Measurements from ENCODE around the gene ADORA2A. TPM values are rescaled to one million over a fixed set of nuclear protein-coding genes. Genes with fewer than 3 reads are reported as not detected.

ADORA2A gene
- total and polyA plus RNA-seq, 2 of the 8 experiments (the other 6 are each of a cell fraction or from before 2014, with no cell fraction given): 7.1 to 20.3 TPM

DNA sequence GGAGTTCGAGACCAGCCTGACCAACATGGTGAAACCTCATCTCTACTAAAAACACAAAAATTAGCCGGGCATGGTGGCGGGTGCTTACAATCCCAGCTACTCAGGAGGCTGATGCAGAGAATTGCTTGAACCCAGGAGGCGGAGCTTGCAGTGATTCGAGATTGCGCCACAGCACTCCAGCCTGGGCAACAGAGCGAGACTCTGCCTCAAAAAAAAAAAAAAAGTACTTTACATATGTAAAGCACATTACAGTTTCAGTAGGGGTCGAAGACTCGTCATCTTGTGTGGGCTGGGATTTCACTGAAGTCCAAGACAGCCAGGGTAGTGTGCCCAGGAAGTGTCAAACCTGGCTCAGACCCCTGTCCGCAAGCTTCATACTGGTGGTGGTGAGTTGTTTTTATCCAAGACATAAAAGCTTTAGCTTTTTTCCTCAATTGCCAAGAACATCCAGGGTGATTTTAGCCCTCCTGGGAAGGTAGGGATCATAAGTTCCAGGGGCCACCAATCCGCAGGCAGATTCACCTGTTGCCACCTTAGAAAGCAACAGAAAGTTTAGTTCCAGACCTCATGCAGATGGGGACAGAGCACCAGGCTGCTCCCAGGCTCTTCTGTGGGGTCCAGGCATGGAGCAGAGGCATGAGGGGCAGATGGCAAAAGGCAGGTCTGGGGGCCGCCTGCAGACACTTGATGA lies 21.6 kb upstream of the ADORA2A start (continued):
- TF ChIP-seq, protein P1, sequence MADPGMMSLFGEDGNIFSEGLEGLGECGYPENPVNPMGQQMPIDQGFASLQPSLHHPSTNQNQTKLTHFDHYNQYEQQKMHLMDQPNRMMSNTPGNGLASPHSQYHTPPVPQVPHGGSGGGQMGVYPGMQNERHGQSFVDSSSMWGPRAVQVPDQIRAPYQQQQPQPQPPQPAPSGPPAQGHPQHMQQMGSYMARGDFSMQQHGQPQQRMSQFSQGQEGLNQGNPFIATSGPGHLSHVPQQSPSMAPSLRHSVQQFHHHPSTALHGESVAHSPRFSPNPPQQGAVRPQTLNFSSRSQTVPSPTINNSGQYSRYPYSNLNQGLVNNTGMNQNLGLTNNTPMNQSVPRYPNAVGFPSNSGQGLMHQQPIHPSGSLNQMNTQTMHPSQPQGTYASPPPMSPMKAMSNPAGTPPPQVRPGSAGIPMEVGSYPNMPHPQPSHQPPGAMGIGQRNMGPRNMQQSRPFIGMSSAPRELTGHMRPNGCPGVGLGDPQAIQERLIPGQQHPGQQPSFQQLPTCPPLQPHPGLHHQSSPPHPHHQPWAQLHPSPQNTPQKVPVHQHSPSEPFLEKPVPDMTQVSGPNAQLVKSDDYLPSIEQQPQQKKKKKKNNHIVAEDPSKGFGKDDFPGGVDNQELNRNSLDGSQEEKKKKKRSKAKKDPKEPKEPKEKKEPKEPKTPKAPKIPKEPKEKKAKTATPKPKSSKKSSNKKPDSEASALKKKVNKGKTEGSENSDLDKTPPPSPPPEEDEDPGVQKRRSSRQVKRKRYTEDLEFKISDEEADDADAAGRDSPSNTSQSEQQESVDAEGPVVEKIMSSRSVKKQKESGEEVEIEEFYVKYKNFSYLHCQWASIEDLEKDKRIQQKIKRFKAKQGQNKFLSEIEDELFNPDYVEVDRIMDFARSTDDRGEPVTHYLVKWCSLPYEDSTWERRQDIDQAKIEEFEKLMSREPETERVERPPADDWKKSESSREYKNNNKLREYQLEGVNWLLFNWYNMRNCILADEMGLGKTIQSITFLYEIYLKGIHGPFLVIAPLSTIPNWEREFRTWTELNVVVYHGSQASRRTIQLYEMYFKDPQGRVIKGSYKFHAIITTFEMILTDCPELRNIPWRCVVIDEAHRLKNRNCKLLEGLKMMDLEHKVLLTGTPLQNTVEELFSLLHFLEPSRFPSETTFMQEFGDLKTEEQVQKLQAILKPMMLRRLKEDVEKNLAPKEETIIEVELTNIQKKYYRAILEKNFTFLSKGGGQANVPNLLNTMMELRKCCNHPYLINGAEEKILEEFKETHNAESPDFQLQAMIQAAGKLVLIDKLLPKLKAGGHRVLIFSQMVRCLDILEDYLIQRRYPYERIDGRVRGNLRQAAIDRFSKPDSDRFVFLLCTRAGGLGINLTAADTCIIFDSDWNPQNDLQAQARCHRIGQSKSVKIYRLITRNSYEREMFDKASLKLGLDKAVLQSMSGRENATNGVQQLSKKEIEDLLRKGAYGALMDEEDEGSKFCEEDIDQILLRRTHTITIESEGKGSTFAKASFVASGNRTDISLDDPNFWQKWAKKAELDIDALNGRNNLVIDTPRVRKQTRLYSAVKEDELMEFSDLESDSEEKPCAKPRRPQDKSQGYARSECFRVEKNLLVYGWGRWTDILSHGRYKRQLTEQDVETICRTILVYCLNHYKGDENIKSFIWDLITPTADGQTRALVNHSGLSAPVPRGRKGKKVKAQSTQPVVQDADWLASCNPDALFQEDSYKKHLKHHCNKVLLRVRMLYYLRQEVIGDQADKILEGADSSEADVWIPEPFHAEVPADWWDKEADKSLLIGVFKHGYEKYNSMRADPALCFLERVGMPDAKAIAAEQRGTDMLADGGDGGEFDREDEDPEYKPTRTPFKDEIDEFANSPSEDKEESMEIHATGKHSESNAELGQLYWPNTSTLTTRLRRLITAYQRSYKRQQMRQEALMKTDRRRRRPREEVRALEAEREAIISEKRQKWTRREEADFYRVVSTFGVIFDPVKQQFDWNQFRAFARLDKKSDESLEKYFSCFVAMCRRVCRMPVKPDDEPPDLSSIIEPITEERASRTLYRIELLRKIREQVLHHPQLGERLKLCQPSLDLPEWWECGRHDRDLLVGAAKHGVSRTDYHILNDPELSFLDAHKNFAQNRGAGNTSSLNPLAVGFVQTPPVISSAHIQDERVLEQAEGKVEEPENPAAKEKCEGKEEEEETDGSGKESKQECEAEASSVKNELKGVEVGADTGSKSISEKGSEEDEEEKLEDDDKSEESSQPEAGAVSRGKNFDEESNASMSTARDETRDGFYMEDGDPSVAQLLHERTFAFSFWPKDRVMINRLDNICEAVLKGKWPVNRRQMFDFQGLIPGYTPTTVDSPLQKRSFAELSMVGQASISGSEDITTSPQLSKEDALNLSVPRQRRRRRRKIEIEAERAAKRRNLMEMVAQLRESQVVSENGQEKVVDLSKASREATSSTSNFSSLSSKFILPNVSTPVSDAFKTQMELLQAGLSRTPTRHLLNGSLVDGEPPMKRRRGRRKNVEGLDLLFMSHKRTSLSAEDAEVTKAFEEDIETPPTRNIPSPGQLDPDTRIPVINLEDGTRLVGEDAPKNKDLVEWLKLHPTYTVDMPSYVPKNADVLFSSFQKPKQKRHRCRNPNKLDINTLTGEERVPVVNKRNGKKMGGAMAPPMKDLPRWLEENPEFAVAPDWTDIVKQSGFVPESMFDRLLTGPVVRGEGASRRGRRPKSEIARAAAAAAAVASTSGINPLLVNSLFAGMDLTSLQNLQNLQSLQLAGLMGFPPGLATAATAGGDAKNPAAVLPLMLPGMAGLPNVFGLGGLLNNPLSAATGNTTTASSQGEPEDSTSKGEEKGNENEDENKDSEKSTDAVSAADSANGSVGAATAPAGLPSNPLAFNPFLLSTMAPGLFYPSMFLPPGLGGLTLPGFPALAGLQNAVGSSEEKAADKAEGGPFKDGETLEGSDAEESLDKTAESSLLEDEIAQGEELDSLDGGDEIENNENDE (IDR thresholded peaks at IDR 0.05; ENCODE audit: insufficient replicate concordance, low read length): no peak
- TF ChIP-seq SUZ12 (IDR thresholded peaks at IDR 0.05; ENCODE audit: low read length) (no peak), ASH2L (IDR thresholded peaks at IDR 0.05; ENCODE audit: low read length) (no peak), POU5F1 (IDR thresholded peaks at IDR 0.05; ENCODE audit: low read depth, low read length) (no peak), CEBPB (IDR thresholded peaks at IDR 0.05; ENCODE audit: low read depth, low read length) (peak; percentile 60)
- TF ChIP-seq, protein P2, sequence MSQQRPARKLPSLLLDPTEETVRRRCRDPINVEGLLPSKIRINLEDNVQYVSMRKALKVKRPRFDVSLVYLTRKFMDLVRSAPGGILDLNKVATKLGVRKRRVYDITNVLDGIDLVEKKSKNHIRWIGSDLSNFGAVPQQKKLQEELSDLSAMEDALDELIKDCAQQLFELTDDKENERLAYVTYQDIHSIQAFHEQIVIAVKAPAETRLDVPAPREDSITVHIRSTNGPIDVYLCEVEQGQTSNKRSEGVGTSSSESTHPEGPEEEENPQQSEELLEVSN (IDR thresholded peaks at IDR 0.05): no peak
- TF ChIP-seq, protein P3, sequence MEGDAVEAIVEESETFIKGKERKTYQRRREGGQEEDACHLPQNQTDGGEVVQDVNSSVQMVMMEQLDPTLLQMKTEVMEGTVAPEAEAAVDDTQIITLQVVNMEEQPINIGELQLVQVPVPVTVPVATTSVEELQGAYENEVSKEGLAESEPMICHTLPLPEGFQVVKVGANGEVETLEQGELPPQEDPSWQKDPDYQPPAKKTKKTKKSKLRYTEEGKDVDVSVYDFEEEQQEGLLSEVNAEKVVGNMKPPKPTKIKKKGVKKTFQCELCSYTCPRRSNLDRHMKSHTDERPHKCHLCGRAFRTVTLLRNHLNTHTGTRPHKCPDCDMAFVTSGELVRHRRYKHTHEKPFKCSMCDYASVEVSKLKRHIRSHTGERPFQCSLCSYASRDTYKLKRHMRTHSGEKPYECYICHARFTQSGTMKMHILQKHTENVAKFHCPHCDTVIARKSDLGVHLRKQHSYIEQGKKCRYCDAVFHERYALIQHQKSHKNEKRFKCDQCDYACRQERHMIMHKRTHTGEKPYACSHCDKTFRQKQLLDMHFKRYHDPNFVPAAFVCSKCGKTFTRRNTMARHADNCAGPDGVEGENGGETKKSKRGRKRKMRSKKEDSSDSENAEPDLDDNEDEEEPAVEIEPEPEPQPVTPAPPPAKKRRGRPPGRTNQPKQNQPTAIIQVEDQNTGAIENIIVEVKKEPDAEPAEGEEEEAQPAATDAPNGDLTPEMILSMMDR (IDR thresholded peaks at IDR 0.05; ENCODE audit: control extremely low read depth in 1 of 3, insufficient read depth in 1 of 3, low read depth in 1 of 3, low read length in 3 of 3): no peak
